Lung (tissue), 12 donors: Measurements from ENCODE around the gene FUT8. TPM values are rescaled to one million over a fixed set of nuclear protein-coding genes. Genes with fewer than 3 reads are reported as not detected.

Experiments
- ATAC-seq: fragments of 200-7000 bp; cut with Tn5 transposase; one replicate; pipeline ENCODE4 v1.9.1; 2020; ENCODE audit warnings: moderate number of reproducible peaks; ENCODE audit not compliant: insufficient read depth, low FRiP score
- DNase-seq, 3 donors: peaks; one replicate each; pipeline ENCODE4 v3.0.0-alpha.2; 2013 to 2017
- H3K27ac ChIP-seq, 2 donors: one replicate each; pipeline ENCODE4 v1.5.1; 2013; ENCODE audit warnings: mild to moderate bottlenecking in 2 of 2, moderate library complexity in 2 of 2, control low read depth in 1 of 2, inconsistent platforms in 1 of 2, low read depth in 1 of 2, low read length in 1 of 2
- H3K27me3 ChIP-seq, 3 donors: one replicate each; pipeline ENCODE4 v1.5.1; 2013; ENCODE audit warnings: low read length in 2 of 3; ENCODE audit not compliant: control insufficient read depth in 3 of 3, insufficient read depth in 3 of 3
- H3K36me3 ChIP-seq, 4 donors: one replicate each; pipeline ENCODE4 v1.5.1; 2013; ENCODE audit warnings: low read length in 4 of 4, mild to moderate bottlenecking in 1 of 4, moderate library complexity in 1 of 4; ENCODE audit not compliant: control insufficient read depth in 4 of 4, insufficient read depth in 4 of 4
- H3K4me1 ChIP-seq, 5 donors: one replicate each; pipeline ENCODE4 v1.5.1; 2013; ENCODE audit warnings: low read length in 5 of 5, mild to moderate bottlenecking in 2 of 5, moderate library complexity in 1 of 5; ENCODE audit not compliant: control insufficient read depth in 5 of 5, insufficient read depth in 5 of 5
- H3K4me3 ChIP-seq: one replicate; pipeline ENCODE4 v1.5.1; 2013; ENCODE audit warnings: mild to moderate bottlenecking, control low read depth, moderate library complexity
- H3K9ac ChIP-seq, 2 donors: one replicate each; pipeline ENCODE4 v1.5.1; 2013; ENCODE audit warnings: low read length in 2 of 2, control low read depth in 1 of 2; ENCODE audit not compliant: insufficient read depth in 1 of 2
- H3K9me3 ChIP-seq, 4 donors: one replicate each; pipeline ENCODE4 v1.5.1; 2013; ENCODE audit warnings: low read length in 3 of 4, mild to moderate bottlenecking in 1 of 4, moderate library complexity in 1 of 4; ENCODE audit not compliant: control insufficient read depth in 4 of 4, insufficient read depth in 3 of 4
- CTCF ChIP-seq: IDR thresholded peaks from 2 replicates; pipeline ENCODE4 v1.5.1; 2012; ENCODE audit warnings: mild to moderate bottlenecking; ENCODE audit errors: control extremely low read depth, extremely low read depth
- WGBS, 2 donors: extraction: QIAGEN DNeasy Blood & Tissue Kit; methylation state at CpG; one replicate each; pipeline ENCODE4 v1.1.7; 2013; 5-methylcytosine and 5-hydroxymethylcytosine counted together
- polyA plus RNA-seq, 2 donors: library from polyadenylated mRNA; stranded (reverse); fragments of 200-250 nt; gene quantifications; one replicate each; pipeline ENCODE4 v1.2.1, GENCODE V29; 2013
- total RNA-seq, 2 donors: library from RNA; depleted of rRNA in 1 of 2; stranded (reverse); fragments of >200 nt in 1 of 2; gene quantifications; one replicate each; pipeline ENCODE4 v1.2.1, GENCODE V29; 2014 to 2021
- donor health status: control.
- donor health status: control.
- donor health status: Bipolar disorder and iron deficiency.
- donor health status: healthy.
- donor health status: DM: yes; HTN: yes; CAD: no.

FUT8 gene
- total and polyA plus RNA-seq, 4 donors, result 9.9 to 98.5 (median 25.8) TPM

- H3K27me3 ChIP-seq, result no peaks in the 10 kb centered on the region
- ATAC-seq (no peak), DNase-seq (no peak)
- peaks cover 0 to 4% (median 1%) of the 10 kb centered on the region in 4 donors for H3K9me3 ChIP-seq
- no peak overlapping the region for H3K4me3 ChIP-seq
- no peak overlapping the region for H3K9ac ChIP-seq
- WGBS, 2 donors, result 94 to 95% methylated on average over 2 of the region's 2 CpGs
- H3K27ac ChIP-seq, result no peak overlapping the region
- H3K4me1 ChIP-seq, result peaks cover 0 to 5% (median 3%) of the 10 kb centered on the region in 5 donors
- no peak for TF ChIP-seq CTCF
- peaks cover 0 to 2% (median 0%) of the 10 kb centered on the region in 4 donors for H3K36me3 ChIP-seq
These were observed 20.6 kb downstream of the FUT8 start for GRCh38 chr14:65433157-65433556.

DNA sequence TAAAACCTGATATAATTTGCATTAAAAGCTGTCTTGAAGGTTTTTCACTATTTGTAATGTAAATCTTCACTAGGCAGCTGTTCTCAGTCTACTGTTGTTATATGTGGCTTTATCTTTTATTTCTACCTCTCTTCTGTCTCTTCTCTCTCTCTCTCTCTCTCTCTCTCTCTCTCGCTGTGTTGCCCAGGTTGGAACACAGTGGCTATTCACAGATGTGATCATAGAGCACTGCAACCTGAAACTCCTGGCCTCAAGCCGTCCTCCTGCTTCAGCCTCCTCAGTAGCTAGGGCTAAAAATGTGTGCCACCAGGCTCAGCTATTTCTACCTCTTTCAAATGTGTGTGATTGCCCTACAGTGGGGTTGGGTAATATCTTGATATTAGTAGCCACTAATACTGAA is 21.1 kb downstream of the FUT8 start:
- Histone ChIP-seq H3K4me1 (peaks cover 0 to 5% (median 3%) of the 10 kb centered on the region in 5 donors), H3K9me3 (peaks cover 0 to 4% (median 1%) of the 10 kb centered on the region in 4 donors), H3K36me3 (peaks cover 0 to 2% (median 0%) of the 10 kb centered on the region in 4 donors), H3K27me3 (no peaks in the 10 kb centered on the region), H3K4me3 (no peak overlapping the region), H3K27ac (no peak overlapping the region), H3K9ac (no peak overlapping the region)
- TF ChIP-seq CTCF, result no peak
- DNase-seq, result no peak
- no peak for ATAC-seq
- 94 to 96% methylated on average over 2 of the region's 2 CpGs for WGBS, 2 donors

GRCh38 chr14:65434216-65434850 is 21.8 kb downstream of the FUT8 start:
- Histone ChIP-seq H3K36me3 (peaks cover 0 to 2% (median 0%) of the 10 kb centered on the region in 4 donors), H3K27me3 (no peaks in the 10 kb centered on the region), H3K4me1 (peaks cover 0 to 5% (median 3%) of the 10 kb centered on the region in 5 donors), H3K27ac (no peak overlapping the region), H3K4me3 (no peak overlapping the region), H3K9ac (no peak overlapping the region), H3K9me3 (peaks cover 0 to 4% (median 1%) of the 10 kb centered on the region in 4 donors)
- no peak for TF ChIP-seq CTCF
- DNase-seq (no peak), ATAC-seq (no peak)
- WGBS, 2 donors, result 32 to 50% methylated on average over 3 of the region's 3 CpGs
